Keratinocyte (primary cell): Measurements from ENCODE around the gene ADAMTS13. TPM values are rescaled to one million over a fixed set of nuclear protein-coding genes. Genes with fewer than 3 reads are reported as not detected.

Experiments used
- DNase-seq: peaks from one replicate; pipeline ENCODE4 v3.0.0-alpha.2; 2011; ENCODE audit warnings: low read depth, missing footprints, low spot score
- FAIRE-seq: peaks from 2 replicates; lab custom pipeline; 2011; peaks lifted over from hg19 to GRCh38; lab: Jason Lieb, UNC
- H2AFZ ChIP-seq: 2 replicates; pipeline ENCODE4 v1.6.0; 2012; ENCODE audit warnings: low read length, control low read depth, inconsistent platforms; ENCODE audit not compliant: control insufficient read depth
- H3K27ac ChIP-seq: 2 replicates; pipeline ENCODE4 v1.5.1; 2011; ENCODE audit warnings: low read length; ENCODE audit not compliant: control insufficient read depth, insufficient read depth
- H3K27me3 ChIP-seq: 3 replicates; pipeline ENCODE4 v1.6.0; 2011; ENCODE audit warnings: low read length; ENCODE audit not compliant: control insufficient read depth, insufficient read depth; ENCODE audit errors: extremely low read depth
- H3K36me3 ChIP-seq, 2 experiments: 2 replicates in 1 of 2; 3 replicates in 1 of 2; pipeline ENCODE4 v1.5.1; 2011; ENCODE audit warnings: low read length in 2 of 2, mild to moderate bottlenecking in 1 of 2; ENCODE audit not compliant: control insufficient read depth in 2 of 2, insufficient read depth in 2 of 2; ENCODE audit errors: extremely low read depth in 1 of 2
- H3K4me1 ChIP-seq: 3 replicates; pipeline ENCODE4 v1.5.1; 2011; ENCODE audit warnings: low read length; ENCODE audit not compliant: control insufficient read depth, insufficient read depth; ENCODE audit errors: extremely low read depth
- H3K4me2 ChIP-seq: 3 replicates; pipeline ENCODE4 v1.6.0; 2011; ENCODE audit warnings: low read depth, low read length; ENCODE audit not compliant: control insufficient read depth, insufficient read depth; ENCODE audit errors: extremely low read depth
- H3K4me3 ChIP-seq, 3 experiments: fragments of 200-600 bp in 1 of 3; sonication (generic) in 1 of 3; 2 replicates in 2 of 3; 3 replicates in 1 of 3; pipeline ENCODE4 v1.5.1; 2011 to 2016; ENCODE audit warnings: low read length in 3 of 3, mild to moderate bottlenecking in 3 of 3, control low read depth in 2 of 3, inconsistent platforms in 1 of 3, low read depth in 1 of 3, mixed read lengths in 1 of 3, mixed run types in 1 of 3, moderate library complexity in 1 of 3; ENCODE audit not compliant: control insufficient read depth in 2 of 3, insufficient read depth in 2 of 3; ENCODE audit errors: extremely low read depth in 1 of 3
- H3K79me2 ChIP-seq: 2 replicates; pipeline ENCODE4 v1.6.0; 2012; ENCODE audit warnings: low read length; ENCODE audit not compliant: control insufficient read depth, insufficient read depth
- H3K9ac ChIP-seq: 3 replicates; pipeline ENCODE4 v1.6.0; 2011; ENCODE audit warnings: low read length; ENCODE audit not compliant: control insufficient read depth, insufficient read depth; ENCODE audit errors: extremely low read depth
- H3K9me1 ChIP-seq: 3 replicates; pipeline ENCODE4 v1.6.0; 2011; ENCODE audit warnings: low read length; ENCODE audit not compliant: control insufficient read depth, insufficient read depth; ENCODE audit errors: extremely low read depth
- H3K9me3 ChIP-seq: 2 replicates; pipeline ENCODE4 v1.5.1; 2012; ENCODE audit warnings: low read depth, low read length; ENCODE audit not compliant: control insufficient read depth
- H4K20me1 ChIP-seq: 3 replicates; pipeline ENCODE4 v1.6.0; 2011; ENCODE audit warnings: low read length; ENCODE audit not compliant: control insufficient read depth, insufficient read depth; ENCODE audit errors: extremely low read depth
- EZH2 ChIP-seq: IDR thresholded peaks from one replicate; pipeline ENCODE4 v1.6.1; 2012; ENCODE audit warnings: inconsistent platforms, mild to moderate bottlenecking, low read length, moderate library complexity
- dilution Hi-C: fragments of 300-500 bp; cut with MboI; formaldehyde crosslinking; loops from one replicate; pipeline ENCODE4 v1.7.0; 2020; ENCODE audit warnings: low sequenced_read_pairs; ENCODE audit not compliant: extremely low pct_ligation_motif_present
- polyA plus RNA-seq, 5 experiments: library from polyadenylated mRNA; depleted of rRNA in 3 of 5; stranded (reverse) in 3 of 5; stranded (forward) in 1 of 5; unstranded in 1 of 5; fragments of >200 nt; gene quantifications; 1 replicate in 1 of 5; 2 replicates in 3 of 5; 3 replicates in 1 of 5; pipeline versions ENCODE4 v1.2.1 to v1.2.3, GENCODE V29; 2011 to 2012; ENCODE audit warnings: missing spikeins in 2 of 5, low read depth in 1 of 5, low replicate concordance in 1 of 5
- TF ChIP-seq, protein P1 (sequence below), 3 experiments: IDR thresholded peaks in 1 of 3; conservative IDR thresholded peaks in 1 of 3; optimal IDR thresholded peaks in 1 of 3; 2 replicates in 2 of 3; 3 replicates in 1 of 3; pipeline versions ENCODE3 to v1.5.1; 2011; ENCODE audit warnings: low read length in 3 of 3, mild to moderate bottlenecking in 3 of 3, moderate library complexity in 2 of 3, control low read depth in 1 of 3, inconsistent platforms in 1 of 3; ENCODE audit not compliant: insufficient read depth in 2 of 3; ENCODE audit errors: extremely low read depth in 1 of 3

ADAMTS13 gene
- polyA plus RNA-seq, 1 donor (not counting 4 experiments of a cell fraction or from before 2014, with no cell fraction given), result 1.1 TPM

- H3K4me3 ChIP-seq, result peak overlapping the region; percentile 74 to 86 (median 84)
- peak overlapping the region; percentile 92 for H3K4me2 ChIP-seq
- H2AFZ ChIP-seq, result peak overlapping the region; percentile 53
- peaks cover 21 to 28% of the 10 kb centered on the region in 2 experiments for H3K36me3 ChIP-seq
- no peaks in the 10 kb centered on the region for H3K9me3 ChIP-seq
- FAIRE-seq (no peak), DNase-seq (no peak)
- dilution Hi-C loops, result no loop called here
- TF ChIP-seq EZH2, result no peak
- TF ChIP-seq, protein P1, sequence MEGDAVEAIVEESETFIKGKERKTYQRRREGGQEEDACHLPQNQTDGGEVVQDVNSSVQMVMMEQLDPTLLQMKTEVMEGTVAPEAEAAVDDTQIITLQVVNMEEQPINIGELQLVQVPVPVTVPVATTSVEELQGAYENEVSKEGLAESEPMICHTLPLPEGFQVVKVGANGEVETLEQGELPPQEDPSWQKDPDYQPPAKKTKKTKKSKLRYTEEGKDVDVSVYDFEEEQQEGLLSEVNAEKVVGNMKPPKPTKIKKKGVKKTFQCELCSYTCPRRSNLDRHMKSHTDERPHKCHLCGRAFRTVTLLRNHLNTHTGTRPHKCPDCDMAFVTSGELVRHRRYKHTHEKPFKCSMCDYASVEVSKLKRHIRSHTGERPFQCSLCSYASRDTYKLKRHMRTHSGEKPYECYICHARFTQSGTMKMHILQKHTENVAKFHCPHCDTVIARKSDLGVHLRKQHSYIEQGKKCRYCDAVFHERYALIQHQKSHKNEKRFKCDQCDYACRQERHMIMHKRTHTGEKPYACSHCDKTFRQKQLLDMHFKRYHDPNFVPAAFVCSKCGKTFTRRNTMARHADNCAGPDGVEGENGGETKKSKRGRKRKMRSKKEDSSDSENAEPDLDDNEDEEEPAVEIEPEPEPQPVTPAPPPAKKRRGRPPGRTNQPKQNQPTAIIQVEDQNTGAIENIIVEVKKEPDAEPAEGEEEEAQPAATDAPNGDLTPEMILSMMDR (optimal IDR thresholded peaks at IDR 0.05 in 1 of 3, IDR thresholded peaks at IDR 0.05 in 1 of 3, conservative IDR thresholded peaks at IDR 0.05 in 1 of 3; ENCODE audit: extremely low read depth in 1 of 3, insufficient read depth in 2 of 3, low read length in 3 of 3), result no peak
- H4K20me1 ChIP-seq, result peaks cover 3% of the 10 kb centered on the region
- no peaks in the 10 kb centered on the region for H3K27me3 ChIP-seq
- peaks cover 23% of the 10 kb centered on the region for H3K79me2 ChIP-seq
- peak overlapping the region; percentile 60 for H3K27ac ChIP-seq
- peaks cover 21% of the 10 kb centered on the region for H3K4me1 ChIP-seq
- peaks cover 3% of the 10 kb centered on the region for H3K9me1 ChIP-seq
- H3K9ac ChIP-seq, result peak overlapping the region; percentile 89
Observed at GRCh38 chr9:133477992-133478850, 56.1 kb downstream of the ADAMTS13 start.

DNA sequence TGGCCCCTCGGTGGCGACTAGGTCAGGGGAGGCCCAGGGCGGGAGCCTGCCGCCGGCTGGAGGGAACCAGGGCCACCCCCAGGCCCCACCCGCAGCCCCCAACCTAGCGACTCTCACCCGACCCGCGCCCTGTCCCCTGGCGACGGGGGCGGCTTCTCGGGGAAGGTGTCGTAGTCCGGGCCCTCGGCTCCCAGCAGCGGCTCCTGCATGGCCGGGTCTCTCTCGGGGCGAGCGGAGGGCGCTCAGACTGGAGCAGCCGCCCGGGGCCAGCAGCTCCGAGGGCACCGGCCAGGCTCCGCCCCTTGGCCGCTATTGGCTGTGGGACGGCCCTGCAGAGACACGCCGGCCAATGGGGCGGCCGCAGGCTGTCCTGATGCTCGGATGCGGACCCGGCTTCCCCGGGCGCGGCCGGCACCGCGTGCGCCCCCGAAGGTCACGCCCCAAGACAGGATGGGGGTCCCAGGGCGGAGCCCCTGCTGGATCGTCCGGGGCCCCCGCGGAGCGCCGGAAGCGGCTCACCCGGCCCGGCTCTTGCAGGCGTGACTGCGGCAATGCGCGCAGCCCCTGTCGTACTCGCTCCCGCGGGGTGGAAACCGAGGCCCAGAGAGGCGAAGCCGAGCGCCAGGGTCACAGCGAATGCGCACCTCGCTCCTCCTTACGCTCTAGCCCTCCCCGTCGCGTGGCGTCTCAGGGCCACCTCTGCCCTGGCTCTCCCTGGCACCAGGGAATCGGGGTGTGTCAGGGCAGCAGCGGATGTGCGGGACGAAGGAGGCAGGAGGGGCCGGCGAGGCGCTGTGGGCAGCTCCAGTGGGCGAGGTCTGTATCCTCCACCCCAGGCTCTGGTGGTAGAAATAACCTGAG lies 56.9 kb downstream of the ADAMTS13 start, which contains the start of gene SLC2A6:
Gene SLC2A6, minus strand, starts transcription at position 249 of the 861 bp plus-strand sequence. Its CDS starts 40 bp downstream, at position 209.
- peak within 1 kb of the TSS; percentile 92 for H3K4me2 ChIP-seq
- TF ChIP-seq, protein P1 (optimal IDR thresholded peaks at IDR 0.05 in 1 of 3, IDR thresholded peaks at IDR 0.05 in 1 of 3, conservative IDR thresholded peaks at IDR 0.05 in 1 of 3; ENCODE audit: extremely low read depth in 1 of 3, insufficient read depth in 2 of 3, low read length in 3 of 3), result no peak
- no peak for TF ChIP-seq EZH2
- H3K9me1 ChIP-seq, result peaks cover 3% of the 10 kb centered on the region
- DNase-seq (peak; percentile 30), FAIRE-seq (peak; percentile 41)
- peaks cover 3% of the 10 kb centered on the region for H4K20me1 ChIP-seq
- peak within 1 kb of the TSS; percentile 74 to 86 (median 84) for H3K4me3 ChIP-seq
- peaks cover 23% of the 10 kb centered on the region for H3K79me2 ChIP-seq
- H3K27ac ChIP-seq, result peak within 1 kb of the TSS; percentile 60
- dilution Hi-C loops, result no loop called here
- H3K9me3 ChIP-seq, result no peaks in the 10 kb centered on the region
- H3K36me3 ChIP-seq, result peaks cover 13 to 21% of the 10 kb centered on the region in 2 experiments
- peaks cover 3% of the 10 kb centered on the region for H3K27me3 ChIP-seq
- H3K4me1 ChIP-seq, result peaks cover 21% of the 10 kb centered on the region
- peak within 1 kb of the TSS; percentile 97 for H2AFZ ChIP-seq
- H3K9ac ChIP-seq, result peak within 1 kb of the TSS; percentile 89
